ENCODE data around the gene EPHA3. TPM values are rescaled to one million over a fixed set of nuclear protein-coding genes. Genes with fewer than 3 reads are reported as not detected.

The EPHA3 gene
- total RNA-seq, 1 experiment from 2014 or later = 0.74 TPM

DNA sequence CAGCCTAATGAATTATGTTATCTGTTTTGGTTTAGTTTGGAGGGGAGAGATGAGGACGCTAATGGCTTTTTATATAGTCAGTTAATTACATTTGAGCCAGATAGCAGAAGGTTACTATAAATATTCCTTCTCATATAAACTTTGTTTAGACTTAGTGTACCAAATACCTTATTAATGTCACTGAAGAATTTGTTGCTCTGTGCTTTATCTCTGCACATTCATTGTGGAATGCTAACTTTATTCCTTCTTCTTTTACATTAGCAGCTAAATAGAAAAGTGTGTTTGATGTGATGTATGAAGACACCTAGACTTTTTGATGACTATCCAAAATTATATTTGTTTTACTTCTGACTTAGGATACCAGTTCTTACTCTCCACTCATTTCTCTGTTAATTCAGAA lies 105.2 kb downstream of the EPHA3 start:
- TF ChIP-seq ZBTB21 (CRISPR knock-in tag; IDR thresholded peaks at IDR 0.05; ENCODE audit: borderline replicate concordance) (no peak), AR (CRISPR knock-in tag; IDR thresholded peaks at IDR 0.05) (no peak), ZNF416 (CRISPR knock-in tag; IDR thresholded peaks at IDR 0.05) (no peak), ZMAT4 (CRISPR knock-in tag; IDR thresholded peaks at IDR 0.05) (no peak), NR2C2 (CRISPR knock-in tag; IDR thresholded peaks at IDR 0.05) (no peak), CREB1 (CRISPR knock-in tag; IDR thresholded peaks at IDR 0.05) (no peak)
- TF ChIP-seq, protein P1, sequence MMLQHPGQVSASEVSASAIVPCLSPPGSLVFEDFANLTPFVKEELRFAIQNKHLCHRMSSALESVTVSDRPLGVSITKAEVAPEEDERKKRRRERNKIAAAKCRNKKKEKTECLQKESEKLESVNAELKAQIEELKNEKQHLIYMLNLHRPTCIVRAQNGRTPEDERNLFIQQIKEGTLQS (CRISPR knock-in tag; conservative IDR thresholded peaks at IDR 0.05) = no peak
- TF ChIP-seq, protein P2, sequence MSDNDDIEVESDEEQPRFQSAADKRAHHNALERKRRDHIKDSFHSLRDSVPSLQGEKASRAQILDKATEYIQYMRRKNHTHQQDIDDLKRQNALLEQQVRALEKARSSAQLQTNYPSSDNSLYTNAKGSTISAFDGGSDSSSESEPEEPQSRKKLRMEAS (CRISPR knock-in tag; IDR thresholded peaks at IDR 0.05) = no peak
- CTCF ChIA-PET = no interaction called here
- no peak overlapping the region for H3K27ac Mint-ChIP-seq
- no peak overlapping the region for H3K4me3 Mint-ChIP-seq
- H3K36me3 Mint-ChIP-seq = no peaks in the 10 kb centered on the region
- no peaks in the 10 kb centered on the region for H3K27me3 Mint-ChIP-seq (ENCODE audit: low read depth)
- no peaks in the 10 kb centered on the region; the same call in 1 of the 2 replicates for H3K4me1 Mint-ChIP-seq
- H3K9me3 Mint-ChIP-seq = peaks cover 11% of the 10 kb centered on the region
- DNase-seq (ENCODE audit: low spot score) = no peak
- POLR2A ChIA-PET = no interaction called here
- ATAC-seq = no peak

GRCh38 chr3:89216016-89216739 lies 108.8 kb downstream of the EPHA3 start:
- CTCF ChIA-PET = no interaction called here
- DNase-seq (ENCODE audit: low spot score) (no peak), ATAC-seq (no peak)
- H3K27me3 Mint-ChIP-seq (ENCODE audit: low read depth) = no peaks in the 10 kb centered on the region
- peaks cover 5% of the 10 kb centered on the region for H3K4me1 Mint-ChIP-seq
- H3K9me3 Mint-ChIP-seq = peaks cover 8% of the 10 kb centered on the region; the same call in 1 of the 2 replicates
- no peak overlapping the region for H3K4me3 Mint-ChIP-seq
- H3K27ac Mint-ChIP-seq = no peak overlapping the region
- POLR2A ChIA-PET = no interaction called here
- H3K36me3 Mint-ChIP-seq = no peaks in the 10 kb centered on the region
- no peak for TF ChIP-seq CBFB (CRISPR knock-in tag; IDR thresholded peaks at IDR 0.05; ENCODE audit: low read depth)
- TF ChIP-seq, protein P3, sequence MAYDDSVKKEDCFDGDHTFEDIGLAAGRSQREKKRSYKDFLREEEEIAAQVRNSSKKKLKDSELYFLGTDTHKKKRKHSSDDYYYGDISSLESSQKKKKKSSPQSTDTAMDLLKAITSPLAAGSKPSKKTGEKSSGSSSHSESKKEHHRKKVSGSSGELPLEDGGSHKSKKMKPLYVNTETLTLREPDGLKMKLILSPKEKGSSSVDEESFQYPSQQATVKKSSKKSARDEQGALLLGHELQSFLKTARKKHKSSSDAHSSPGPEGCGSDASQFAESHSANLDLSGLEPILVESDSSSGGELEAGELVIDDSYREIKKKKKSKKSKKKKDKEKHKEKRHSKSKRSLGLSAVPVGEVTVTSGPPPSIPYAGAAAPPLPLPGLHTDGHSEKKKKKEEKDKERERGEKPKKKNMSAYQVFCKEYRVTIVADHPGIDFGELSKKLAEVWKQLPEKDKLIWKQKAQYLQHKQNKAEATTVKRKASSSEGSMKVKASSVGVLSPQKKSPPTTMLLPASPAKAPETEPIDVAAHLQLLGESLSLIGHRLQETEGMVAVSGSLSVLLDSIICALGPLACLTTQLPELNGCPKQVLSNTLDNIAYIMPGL (CRISPR knock-in tag; IDR thresholded peaks at IDR 0.05) = no peak
- TF ChIP-seq SOX15 (CRISPR knock-in tag; IDR thresholded peaks at IDR 0.05) = no peak
- no peak for TF ChIP-seq TEAD4 (CRISPR knock-in tag; IDR thresholded peaks at IDR 0.05)
- TF ChIP-seq ZNF396 (CRISPR knock-in tag; IDR thresholded peaks at IDR 0.05; ENCODE audit: borderline replicate concordance) = no peak
- TF ChIP-seq CDX4 (CRISPR knock-in tag; IDR thresholded peaks at IDR 0.05; ENCODE audit: borderline replicate concordance) = no peak
- TF ChIP-seq, protein P4, sequence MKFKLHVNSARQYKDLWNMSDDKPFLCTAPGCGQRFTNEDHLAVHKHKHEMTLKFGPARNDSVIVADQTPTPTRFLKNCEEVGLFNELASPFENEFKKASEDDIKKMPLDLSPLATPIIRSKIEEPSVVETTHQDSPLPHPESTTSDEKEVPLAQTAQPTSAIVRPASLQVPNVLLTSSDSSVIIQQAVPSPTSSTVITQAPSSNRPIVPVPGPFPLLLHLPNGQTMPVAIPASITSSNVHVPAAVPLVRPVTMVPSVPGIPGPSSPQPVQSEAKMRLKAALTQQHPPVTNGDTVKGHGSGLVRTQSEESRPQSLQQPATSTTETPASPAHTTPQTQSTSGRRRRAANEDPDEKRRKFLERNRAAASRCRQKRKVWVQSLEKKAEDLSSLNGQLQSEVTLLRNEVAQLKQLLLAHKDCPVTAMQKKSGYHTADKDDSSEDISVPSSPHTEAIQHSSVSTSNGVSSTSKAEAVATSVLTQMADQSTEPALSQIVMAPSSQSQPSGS (CRISPR knock-in tag; IDR thresholded peaks at IDR 0.05; ENCODE audit: borderline replicate concordance, low read depth) = no peak
- no peak for TF ChIP-seq RORB (CRISPR knock-in tag; IDR thresholded peaks at IDR 0.05)
- TF ChIP-seq, protein P5, sequence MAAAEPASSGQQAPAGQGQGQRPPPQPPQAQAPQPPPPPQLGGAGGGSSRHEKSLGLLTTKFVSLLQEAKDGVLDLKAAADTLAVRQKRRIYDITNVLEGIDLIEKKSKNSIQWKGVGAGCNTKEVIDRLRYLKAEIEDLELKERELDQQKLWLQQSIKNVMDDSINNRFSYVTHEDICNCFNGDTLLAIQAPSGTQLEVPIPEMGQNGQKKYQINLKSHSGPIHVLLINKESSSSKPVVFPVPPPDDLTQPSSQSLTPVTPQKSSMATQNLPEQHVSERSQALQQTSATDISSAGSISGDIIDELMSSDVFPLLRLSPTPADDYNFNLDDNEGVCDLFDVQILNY (CRISPR knock-in tag; IDR thresholded peaks at IDR 0.05) = no peak
- TF ChIP-seq GTF2I (CRISPR knock-in tag; conservative IDR thresholded peaks at IDR 0.05) = no peak
- TF ChIP-seq, protein P6, sequence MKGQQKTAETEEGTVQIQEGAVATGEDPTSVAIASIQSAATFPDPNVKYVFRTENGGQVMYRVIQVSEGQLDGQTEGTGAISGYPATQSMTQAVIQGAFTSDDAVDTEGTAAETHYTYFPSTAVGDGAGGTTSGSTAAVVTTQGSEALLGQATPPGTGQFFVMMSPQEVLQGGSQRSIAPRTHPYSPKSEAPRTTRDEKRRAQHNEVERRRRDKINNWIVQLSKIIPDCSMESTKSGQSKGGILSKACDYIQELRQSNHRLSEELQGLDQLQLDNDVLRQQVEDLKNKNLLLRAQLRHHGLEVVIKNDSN (CRISPR knock-in tag; IDR thresholded peaks at IDR 0.05) = no peak
- no peak for TF ChIP-seq ERG (CRISPR knock-in tag; IDR thresholded peaks at IDR 0.05)
- TF ChIP-seq, protein P7, sequence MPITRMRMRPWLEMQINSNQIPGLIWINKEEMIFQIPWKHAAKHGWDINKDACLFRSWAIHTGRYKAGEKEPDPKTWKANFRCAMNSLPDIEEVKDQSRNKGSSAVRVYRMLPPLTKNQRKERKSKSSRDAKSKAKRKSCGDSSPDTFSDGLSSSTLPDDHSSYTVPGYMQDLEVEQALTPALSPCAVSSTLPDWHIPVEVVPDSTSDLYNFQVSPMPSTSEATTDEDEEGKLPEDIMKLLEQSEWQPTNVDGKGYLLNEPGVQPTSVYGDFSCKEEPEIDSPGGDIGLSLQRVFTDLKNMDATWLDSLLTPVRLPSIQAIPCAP (CRISPR knock-in tag; IDR thresholded peaks at IDR 0.05) = no peak
- TF ChIP-seq, protein P8, sequence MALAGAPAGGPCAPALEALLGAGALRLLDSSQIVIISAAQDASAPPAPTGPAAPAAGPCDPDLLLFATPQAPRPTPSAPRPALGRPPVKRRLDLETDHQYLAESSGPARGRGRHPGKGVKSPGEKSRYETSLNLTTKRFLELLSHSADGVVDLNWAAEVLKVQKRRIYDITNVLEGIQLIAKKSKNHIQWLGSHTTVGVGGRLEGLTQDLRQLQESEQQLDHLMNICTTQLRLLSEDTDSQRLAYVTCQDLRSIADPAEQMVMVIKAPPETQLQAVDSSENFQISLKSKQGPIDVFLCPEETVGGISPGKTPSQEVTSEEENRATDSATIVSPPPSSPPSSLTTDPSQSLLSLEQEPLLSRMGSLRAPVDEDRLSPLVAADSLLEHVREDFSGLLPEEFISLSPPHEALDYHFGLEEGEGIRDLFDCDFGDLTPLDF (CRISPR knock-in tag; IDR thresholded peaks at IDR 0.05) = no peak

Measured in WTC11 (cell line).